Nephron (organoid): ENCODE data around the gene ZNF775.
A peak's percentile ranks its signal among the peaks of the same experiment; 100 is the strongest.

Experiments
- H3K27ac Mint-ChIP-seq, 3 experiments: 2 replicates each; pipeline ENCODE4 v1.8.0; 2020; ENCODE audit warnings: mixed read lengths in 3 of 3, mild to moderate bottlenecking in 2 of 3, moderate library complexity in 1 of 3
- H3K27me3 Mint-ChIP-seq: 2 replicates; pipeline ENCODE4 v1.8.0; 2021; ENCODE audit warnings: low read depth, mild to moderate bottlenecking, moderate library complexity, mixed read lengths
- H3K36me3 Mint-ChIP-seq: 2 replicates; pipeline ENCODE4 v1.8.0; 2020; ENCODE audit warnings: low read depth, mixed read lengths
- H3K4me1 Mint-ChIP-seq: 2 replicates; pipeline ENCODE4 v1.8.0; 2020; ENCODE audit warnings: mixed read lengths
- H3K4me3 Mint-ChIP-seq, 3 experiments: 2 replicates each; pipeline ENCODE4 v1.8.0; 2020; ENCODE audit warnings: mild to moderate bottlenecking in 3 of 3, mixed read lengths in 3 of 3, moderate library complexity in 2 of 3
- H3K9me3 Mint-ChIP-seq: 2 replicates; pipeline ENCODE4 v1.8.0; 2020; ENCODE audit warnings: mixed read lengths
- CTCF ChIP-seq, 3 experiments: fragments of 200-600 bp; sonication (generic); IDR thresholded peaks; one replicate each; pipeline ENCODE4 v1.5.0; 2021; ENCODE audit warnings: antibody characterized with exemption in 3 of 3; ENCODE audit not compliant: unreplicated experiment in 3 of 3

Gene ZNF775

DNA sequence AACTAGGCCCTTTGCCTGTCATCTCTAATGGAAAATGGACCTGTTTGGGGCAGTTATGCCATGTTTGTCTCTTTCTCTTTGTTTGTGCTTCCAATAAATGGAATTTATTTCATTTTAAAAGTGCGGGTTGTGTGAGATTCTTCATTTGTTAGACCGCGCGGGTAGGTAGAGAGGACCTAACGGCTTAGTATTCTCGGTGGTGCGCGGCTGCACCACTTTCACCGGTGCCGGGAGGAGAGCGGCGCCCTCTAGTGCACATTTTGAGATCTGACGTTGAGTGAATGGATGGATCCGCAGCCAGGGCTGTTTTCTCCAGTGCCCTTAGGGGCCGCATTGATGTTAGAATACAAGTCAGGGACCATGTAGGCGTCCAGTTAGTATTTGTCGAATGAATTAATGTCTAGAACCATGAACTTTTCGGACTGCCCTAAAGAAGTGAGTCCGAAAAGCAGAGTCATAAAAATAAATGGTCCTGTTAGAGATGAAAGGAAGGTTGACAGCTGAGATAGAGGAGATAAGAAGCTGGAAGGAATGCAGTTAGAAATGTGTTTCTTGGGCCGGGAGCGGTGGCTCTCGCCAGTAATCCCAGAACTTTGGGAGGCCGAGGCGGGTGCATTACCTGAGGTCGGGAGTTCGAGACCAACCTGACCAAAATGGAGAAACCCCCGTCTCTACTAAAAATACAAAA, 42.0 kb downstream of the ZNF775 start:
- H3K9me3 Mint-ChIP-seq, result no peaks in the 10 kb centered on the region
- H3K4me1 Mint-ChIP-seq, result peaks cover 6% of the 10 kb centered on the region
- no peak overlapping the region for H3K27ac Mint-ChIP-seq
- TF ChIP-seq CTCF (IDR thresholded peaks at IDR 0.05; ENCODE audit: unreplicated experiment in 3 of 3), result peak; percentile 87 to 92 (median 90)
- no peaks in the 10 kb centered on the region for H3K36me3 Mint-ChIP-seq
- peaks cover 21% of the 10 kb centered on the region for H3K27me3 Mint-ChIP-seq
- H3K4me3 Mint-ChIP-seq, result no peak overlapping the region

GRCh38 chr7:150421831-150422230, 42.7 kb downstream of the ZNF775 start:
- Mint-ChIP-seq H3K4me1 (peaks cover 9% of the 10 kb centered on the region), H3K4me3 (no peak overlapping the region), H3K9me3 (no peaks in the 10 kb centered on the region), H3K27me3 (peaks cover 21% of the 10 kb centered on the region), H3K36me3 (no peaks in the 10 kb centered on the region), H3K27ac (no peak overlapping the region)
- TF ChIP-seq CTCF (IDR thresholded peaks at IDR 0.05; ENCODE audit: unreplicated experiment in 3 of 3), result no peak

DNA sequence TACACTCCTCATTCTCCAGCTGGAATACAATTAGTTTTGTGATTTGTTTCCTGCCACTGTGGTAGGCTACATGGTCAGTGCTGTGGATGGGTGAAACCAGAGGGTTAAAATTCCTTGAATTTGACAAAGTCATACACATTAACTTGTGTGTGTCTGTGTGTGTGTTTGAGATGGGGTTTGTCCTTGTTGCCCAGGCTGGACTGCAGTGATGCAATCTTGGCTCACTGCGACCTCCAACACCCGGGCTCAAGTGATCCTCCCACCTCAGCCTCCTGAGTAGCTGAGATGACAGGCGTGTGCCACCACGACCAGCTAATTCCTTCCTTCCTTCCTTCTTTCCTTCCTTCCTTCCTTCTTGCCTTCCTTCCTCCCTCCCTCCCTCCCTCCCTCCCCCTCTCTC, 46.5 kb downstream of the ZNF775 start:
- no peak overlapping the region for H3K27ac Mint-ChIP-seq
- H3K4me1 Mint-ChIP-seq, result peaks cover 33% of the 10 kb centered on the region
- no peak overlapping the region for H3K4me3 Mint-ChIP-seq
- no peaks in the 10 kb centered on the region for H3K9me3 Mint-ChIP-seq
- H3K36me3 Mint-ChIP-seq, result no peaks in the 10 kb centered on the region
- peaks cover 20% of the 10 kb centered on the region for H3K27me3 Mint-ChIP-seq
- TF ChIP-seq CTCF (IDR thresholded peaks at IDR 0.05; ENCODE audit: unreplicated experiment in 3 of 3), result no peak

DNA sequence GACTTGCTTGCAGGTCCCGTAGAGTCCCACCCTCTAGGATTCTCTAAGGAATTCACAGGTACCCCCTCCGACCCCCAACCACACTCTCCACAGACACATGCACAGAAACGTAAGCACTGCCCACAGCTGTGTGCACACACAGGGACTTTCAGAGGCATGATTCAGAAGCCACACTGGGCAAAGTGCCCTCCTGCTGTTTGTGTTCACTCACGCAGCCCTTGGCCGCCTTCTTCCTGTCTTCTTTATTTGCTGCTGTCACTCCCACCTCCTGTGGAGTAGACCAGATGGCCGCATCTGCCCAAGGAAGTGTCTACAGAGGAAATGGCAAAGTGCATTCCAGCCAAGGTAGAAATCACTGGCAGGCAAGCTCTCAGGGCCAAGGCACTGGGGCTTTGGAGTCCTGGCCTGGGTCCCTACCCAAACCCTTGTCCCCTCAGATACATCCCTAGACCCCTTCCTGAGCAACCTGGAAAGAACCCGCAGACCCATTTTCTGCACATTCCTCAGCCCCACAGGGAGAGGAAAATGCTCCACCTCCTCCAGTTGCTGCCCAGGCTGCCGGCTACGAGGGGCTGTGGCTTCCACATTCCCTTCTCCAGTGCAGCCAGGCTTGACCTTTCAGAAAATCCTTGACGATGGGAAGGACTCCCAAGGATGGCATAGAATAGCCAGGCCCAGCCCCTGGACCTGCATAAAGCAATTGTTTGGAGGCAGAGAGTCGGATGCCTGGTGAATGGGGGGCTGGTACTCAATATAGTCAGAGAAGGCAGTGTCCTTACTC, 49.7 kb downstream of the ZNF775 start:
- Mint-ChIP-seq H3K4me1 (peaks cover 28% of the 10 kb centered on the region), H3K27ac (peak overlapping the region; percentile 34 to 90 (median 69)), H3K4me3 (no peak overlapping the region), H3K36me3 (no peaks in the 10 kb centered on the region), H3K9me3 (no peaks in the 10 kb centered on the region), H3K27me3 (peaks cover 14% of the 10 kb centered on the region)
- TF ChIP-seq CTCF (IDR thresholded peaks at IDR 0.05; ENCODE audit: unreplicated experiment in 3 of 3), result no peak

DNA sequence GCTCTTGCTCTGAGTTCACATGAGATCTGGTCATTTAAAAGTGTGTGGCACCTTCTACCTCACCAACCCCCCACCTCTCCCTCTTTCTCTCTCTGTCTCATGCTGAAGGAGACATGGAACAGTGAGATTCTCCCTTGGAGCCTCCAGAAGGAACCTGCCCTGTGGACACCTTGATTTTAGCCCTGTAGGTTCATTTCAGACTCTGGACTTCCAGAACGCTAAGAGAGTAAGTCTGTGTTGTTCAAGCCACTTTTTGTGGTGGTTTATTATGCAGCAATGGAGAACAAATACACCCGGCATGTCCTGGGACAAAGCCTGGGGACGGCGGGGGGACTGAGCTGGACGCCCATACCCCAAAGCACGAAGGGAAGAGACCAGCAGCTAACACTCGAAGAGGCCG, 50.6 kb downstream of the ZNF775 start:
- Mint-ChIP-seq H3K4me3 (no peak overlapping the region), H3K27me3 (peaks cover 17% of the 10 kb centered on the region), H3K36me3 (no peaks in the 10 kb centered on the region), H3K9me3 (no peaks in the 10 kb centered on the region), H3K4me1 (peaks cover 28% of the 10 kb centered on the region), H3K27ac (peak overlapping the region in 1 of 3 experiments; percentile 90)
- no peak for TF ChIP-seq CTCF (IDR thresholded peaks at IDR 0.05; ENCODE audit: unreplicated experiment in 3 of 3)
